NCI-H748 (cell line): ENCODE results near the gene DUSP22.

ENCODE experiments used
- DNase-seq: peaks from one replicate; lab custom pipeline; 2025; ENCODE audit not compliant: unreplicated experiment; lab: John Stamatoyannopoulos, UW

DUSP22 gene

GRCh38 chr6:296151-297122, 4.2 kb downstream of the DUSP22 start:
- no peak for DNase-seq

- no peak for DNase-seq
Observed at GRCh38 chr6:297571-298232, 5.4 kb downstream of the DUSP22 start.

- DNase-seq: no peak
Observed at GRCh38 chr6:298233-299103, 6.2 kb downstream of the DUSP22 start.

GRCh38 chr6:299104-299980, 7.1 kb downstream of the DUSP22 start:
- DNase-seq: no peak

- no peak for DNase-seq
Observed at GRCh38 chr6:300026-300425, 7.7 kb downstream of the DUSP22 start.

- no peak for DNase-seq
Observed at GRCh38 chr6:300494-301198, 8.4 kb downstream of the DUSP22 start.

GRCh38 chr6:301526-301925, 9.2 kb downstream of the DUSP22 start:
- DNase-seq: no peak

GRCh38 chr6:301929-302705, 9.8 kb downstream of the DUSP22 start:
- DNase-seq: no peak

GRCh38 chr6:302760-303159, 10.5 kb downstream of the DUSP22 start:
- DNase-seq: no peak

GRCh38 chr6:303263-303662, 11.0 kb downstream of the DUSP22 start:
- no peak for DNase-seq

GRCh38 chr6:303948-304558, 11.8 kb downstream of the DUSP22 start:
- DNase-seq: no peak

- DNase-seq: no peak
Observed at GRCh38 chr6:304833-305370, 12.6 kb downstream of the DUSP22 start.

GRCh38 chr6:305371-306206, 13.3 kb downstream of the DUSP22 start:
- no peak for DNase-seq

GRCh38 chr6:306641-307061, 14.4 kb downstream of the DUSP22 start:
- no peak for DNase-seq

- no peak for DNase-seq
Observed at GRCh38 chr6:307065-307814, 15.0 kb downstream of the DUSP22 start.

GRCh38 chr6:307874-308273, 15.6 kb downstream of the DUSP22 start:
- DNase-seq: no peak

- no peak for DNase-seq
Observed at GRCh38 chr6:308307-308706, 16.0 kb downstream of the DUSP22 start.
